Ovary (tissue), 9 donors: Measurements from ENCODE around the gene TRIM66. TPM values are rescaled to one million over a fixed set of nuclear protein-coding genes. Genes with fewer than 3 reads are reported as not detected.

Source experiments
- DNase-seq, 5 donors: peaks; one replicate each; pipeline ENCODE4 v3.0.0-alpha.2; 2019 to 2020
- H3K27ac ChIP-seq, 2 donors: fragments of 200-600 bp; one replicate each; pipeline versions ENCODE4 v1.5.1 to v1.8.0; 2019 to 2022
- H3K27me3 ChIP-seq: fragments of 200-600 bp; one replicate; pipeline ENCODE4 v1.8.0; 2022
- H3K36me3 ChIP-seq: fragments of 200-600 bp; sonication (generic); one replicate; pipeline ENCODE4 v1.5.1; 2019
- H3K4me1 ChIP-seq: one replicate; pipeline ENCODE4 v1.8.1; 2013; ENCODE audit warnings: mild to moderate bottlenecking, moderate library complexity; ENCODE audit not compliant: insufficient read depth
- H3K4me3 ChIP-seq: fragments of 200-600 bp; sonication (generic); one replicate; pipeline ENCODE4 v1.5.1; 2017
- H3K9me3 ChIP-seq, 2 donors: fragments of 200-600 bp in 1 of 2; sonication (generic) in 1 of 2; one replicate each; pipeline versions ENCODE4 v1.5.1 to v1.8.1; 2013 to 2019; ENCODE audit warnings: mild to moderate bottlenecking in 1 of 2, moderate library complexity in 1 of 2
- EP300 ChIP-seq: sonication (generic); formaldehyde crosslinking; IDR thresholded peaks from one replicate; pipeline ENCODE4 v1.6.1; 2017; ENCODE audit warnings: antibody characterized with exemption
- POLR2A ChIP-seq: fragments of 450-650 bp; IDR thresholded peaks from one replicate; pipeline ENCODE4 v1.6.1; 2017; ENCODE audit warnings: antibody characterized with exemption, mild to moderate bottlenecking, moderate library complexity
- WGBS, 3 donors: extraction: QIAGEN DNeasy Blood & Tissue Kit in 1 of 3; methylation state at CpG; one replicate each; pipeline versions ENCODE4 v1.1.5 to v1.1.7; 2013 to 2017; 5-methylcytosine and 5-hydroxymethylcytosine counted together
- intact Hi-C, 4 donors: fragments of 100-400 bp; cut with DNase I; formaldehyde crosslinking; loops; one replicate each; pipeline versions ENCODE4 v1.11.0 to v1.15.1; 2022 to 2023
- polyA plus RNA-seq, 2 donors: library from polyadenylated mRNA; stranded (reverse); fragments of 200-250 nt in 1 of 2; fragments of 350-450 nt in 1 of 2; fragmentation: Illumina TruSeq in 1 of 2; extraction: RNeasy Lipid Tissue Mini Kit (QIAGEN cat#74804) in 1 of 2; gene quantifications; one replicate each; pipeline ENCODE4 v1.2.3, GENCODE V29; 2013 to 2014
- total RNA-seq, 7 donors: library from RNA; depleted of rRNA in 2 of 7; stranded (reverse); fragments of >200 nt in 2 of 7; fragmentation: NEBNext Ultra II Directional in 3 of 7; extraction: Animal tissue kit (Norgen Biotek cat#: 25700) in 3 of 7; gene quantifications; one replicate each; pipeline versions ENCODE4 v1.1.0 to v1.2.4, GENCODE V29; 2016 to 2023
- TF ChIP-seq, protein P1 (sequence below), 3 donors: fragments of 450-650 bp in 2 of 3; fragments of 200-600 bp in 1 of 3; IDR thresholded peaks; one replicate each; pipeline versions ENCODE4 v1.5.1 to v1.8.0; 2016 to 2022; ENCODE audit warnings: antibody characterized with exemption in 3 of 3, mild to moderate bottlenecking in 1 of 3
- donor health status: DM: no; HTN: no; CAD: no; lungs with moderate emphysema.
- donor health status: DM: no; HTN: no; CAD: no.
- donor health status: Bipolar disorder and iron deficiency.
- donor health status: DM: yes; HTN: yes; CAD: no.
- donor health status: DM: no; HTN: no; CAD: no.
- donor health status: DM: yes; HTN: yes; CAD: no.

Gene TRIM66
- total and polyA plus RNA-seq, 9 donors = 2.3 to 15.4 (median 4.9) TPM

DNA sequence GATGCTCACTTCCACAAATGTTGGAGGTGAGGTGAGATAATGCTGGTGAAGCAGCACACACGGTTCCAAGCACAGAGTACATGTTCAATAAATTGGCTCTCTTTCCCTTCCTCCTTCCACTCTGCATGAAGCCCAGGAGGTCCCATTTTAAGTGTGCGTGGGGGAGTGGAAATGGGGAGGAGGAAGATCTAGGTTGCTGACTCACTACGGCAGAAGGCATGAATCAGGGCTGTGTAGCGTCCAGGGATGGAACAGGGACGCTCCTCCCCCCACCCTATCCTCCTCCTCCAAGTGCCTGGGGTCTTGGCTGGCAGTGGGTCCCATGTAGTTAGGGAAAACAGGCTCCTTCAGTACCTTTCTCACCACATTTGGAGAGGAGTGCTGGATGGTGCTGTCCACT is 44.2 kb downstream of the TRIM66 start:
- Histone ChIP-seq H3K4me3 (no peak overlapping the region), H3K4me1 (no peaks in the 10 kb centered on the region), H3K36me3 (no peaks in the 10 kb centered on the region), H3K27me3 (no peaks in the 10 kb centered on the region), H3K9me3 (no peaks in the 10 kb centered on the region), H3K27ac (no peak overlapping the region)
- intact Hi-C loops = no loop called here
- no peak for TF ChIP-seq EP300
- TF ChIP-seq POLR2A = no peak
- TF ChIP-seq, protein P1, sequence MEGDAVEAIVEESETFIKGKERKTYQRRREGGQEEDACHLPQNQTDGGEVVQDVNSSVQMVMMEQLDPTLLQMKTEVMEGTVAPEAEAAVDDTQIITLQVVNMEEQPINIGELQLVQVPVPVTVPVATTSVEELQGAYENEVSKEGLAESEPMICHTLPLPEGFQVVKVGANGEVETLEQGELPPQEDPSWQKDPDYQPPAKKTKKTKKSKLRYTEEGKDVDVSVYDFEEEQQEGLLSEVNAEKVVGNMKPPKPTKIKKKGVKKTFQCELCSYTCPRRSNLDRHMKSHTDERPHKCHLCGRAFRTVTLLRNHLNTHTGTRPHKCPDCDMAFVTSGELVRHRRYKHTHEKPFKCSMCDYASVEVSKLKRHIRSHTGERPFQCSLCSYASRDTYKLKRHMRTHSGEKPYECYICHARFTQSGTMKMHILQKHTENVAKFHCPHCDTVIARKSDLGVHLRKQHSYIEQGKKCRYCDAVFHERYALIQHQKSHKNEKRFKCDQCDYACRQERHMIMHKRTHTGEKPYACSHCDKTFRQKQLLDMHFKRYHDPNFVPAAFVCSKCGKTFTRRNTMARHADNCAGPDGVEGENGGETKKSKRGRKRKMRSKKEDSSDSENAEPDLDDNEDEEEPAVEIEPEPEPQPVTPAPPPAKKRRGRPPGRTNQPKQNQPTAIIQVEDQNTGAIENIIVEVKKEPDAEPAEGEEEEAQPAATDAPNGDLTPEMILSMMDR (IDR thresholded peaks at IDR 0.05) = no peak
- 60 to 73% (median 71%) methylated on average over 5 of the region's 5 CpGs for WGBS, 3 donors
- DNase-seq = no peak

DNA sequence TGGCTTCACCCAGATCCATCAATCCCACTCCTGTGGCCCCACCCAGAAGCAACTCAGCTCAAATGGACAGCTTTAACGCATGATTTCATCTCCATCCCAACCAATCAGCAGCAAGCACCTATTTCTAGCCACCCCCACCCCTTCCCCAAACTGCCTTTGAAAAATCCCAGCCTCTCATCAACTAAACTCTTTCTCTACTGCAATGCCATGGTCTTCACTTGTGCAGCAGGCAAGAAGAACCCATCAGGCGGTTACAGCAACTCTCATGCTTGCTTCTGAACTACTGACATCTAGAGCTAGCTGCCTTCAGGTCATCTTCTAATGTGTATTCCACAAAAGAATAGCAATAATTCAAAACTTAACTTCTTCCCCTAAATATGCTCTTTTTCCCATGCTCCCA is 46.3 kb downstream of the TRIM66 start:
- no peaks in the 10 kb centered on the region for H3K36me3 ChIP-seq
- DNase-seq = no peak
- H3K27ac ChIP-seq = no peak overlapping the region
- H3K4me3 ChIP-seq = no peak overlapping the region
- H3K9me3 ChIP-seq = no peaks in the 10 kb centered on the region
- H3K27me3 ChIP-seq = no peaks in the 10 kb centered on the region
- intact Hi-C loops = no loop called here
- 77 to 97% (median 97%) methylated on average over 2 of the region's 2 CpGs for WGBS, 3 donors
- no peaks in the 10 kb centered on the region for H3K4me1 ChIP-seq
- TF ChIP-seq EP300 (no peak), POLR2A (no peak)
- TF ChIP-seq, protein P1 (IDR thresholded peaks at IDR 0.05) = no peak

DNA sequence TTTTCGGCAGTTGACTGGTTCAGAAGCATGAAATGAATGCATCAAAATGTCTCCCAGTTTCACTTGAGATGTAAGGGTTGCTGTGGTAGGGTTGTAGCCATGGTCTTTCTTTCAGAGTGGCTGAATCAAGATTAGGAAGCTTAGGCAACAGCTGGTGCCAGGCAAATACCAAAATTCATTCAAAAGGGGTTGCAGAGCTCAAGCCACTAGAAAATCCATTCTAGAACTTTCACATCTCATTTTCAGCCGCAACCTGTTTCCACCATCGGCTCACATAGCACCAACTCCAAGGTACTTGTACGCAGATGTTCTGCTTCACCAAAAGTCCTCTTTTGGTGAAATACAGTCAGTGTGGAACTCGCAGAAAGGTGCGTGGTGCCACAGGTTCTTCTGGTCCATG is 48.0 kb downstream of the TRIM66 start:
- Histone ChIP-seq H3K4me3 (no peak overlapping the region), H3K36me3 (no peaks in the 10 kb centered on the region), H3K27me3 (no peaks in the 10 kb centered on the region), H3K9me3 (no peaks in the 10 kb centered on the region), H3K4me1 (no peaks in the 10 kb centered on the region), H3K27ac (no peak overlapping the region)
- TF ChIP-seq, protein P1 (IDR thresholded peaks at IDR 0.05) = no peak
- TF ChIP-seq POLR2A = no peak
- DNase-seq = no peak
- 93 to 96% (median 94%) methylated on average over 6 of the region's 6 CpGs for WGBS, 3 donors
- intact Hi-C loops = no loop called here

DNA sequence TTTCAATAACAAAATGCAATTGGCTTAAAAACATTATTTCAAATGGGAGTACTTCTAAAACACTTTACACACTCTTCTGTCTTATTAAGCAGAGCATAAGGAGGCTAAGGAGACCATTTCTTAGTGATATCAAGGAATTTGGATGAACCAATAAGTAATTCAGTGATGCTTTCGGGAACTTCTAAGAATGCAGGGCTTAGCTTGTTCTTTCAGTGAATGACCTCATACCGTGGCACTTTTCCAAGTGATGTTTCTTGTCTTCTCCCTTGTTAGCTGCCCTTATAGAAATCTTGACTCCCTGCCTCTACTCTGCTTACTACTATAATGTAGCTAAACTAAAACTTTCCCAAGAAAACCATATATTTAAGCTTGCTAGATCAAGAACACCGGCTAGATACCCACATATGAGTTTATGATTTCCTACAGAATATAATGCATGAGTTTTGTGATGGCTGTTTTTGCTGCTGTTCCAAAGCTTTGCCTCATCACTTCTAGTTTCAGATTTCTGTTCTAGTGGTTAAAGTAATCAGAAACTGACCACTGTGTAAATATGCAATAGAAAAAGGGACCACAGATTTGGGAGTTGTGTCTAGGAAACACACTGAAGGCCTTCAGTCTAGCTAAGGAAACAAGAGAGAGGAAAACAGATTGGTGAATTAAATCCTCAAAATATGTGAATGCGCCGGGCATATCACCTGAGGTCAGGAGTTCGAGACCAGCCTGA is 50.9 kb downstream of the TRIM66 start:
- no peaks in the 10 kb centered on the region for H3K36me3 ChIP-seq
- H3K4me3 ChIP-seq = no peak overlapping the region
- H3K4me1 ChIP-seq = no peaks in the 10 kb centered on the region
- WGBS, 3 donors = 53 to 56% (median 56%) methylated on average over 6 of the region's 6 CpGs
- intact Hi-C loops = no loop called here
- no peak overlapping the region for H3K27ac ChIP-seq
- H3K9me3 ChIP-seq = no peaks in the 10 kb centered on the region
- peak in 1 of 5 donors; percentile 31 for DNase-seq
- TF ChIP-seq, protein P1 (IDR thresholded peaks at IDR 0.05) = no peak
- TF ChIP-seq EP300 (no peak), POLR2A (no peak)
- no peaks in the 10 kb centered on the region for H3K27me3 ChIP-seq
